H4 (cell line): Measurements from ENCODE around the gene PEAR1. TPM values are rescaled to one million over a fixed set of nuclear protein-coding genes. Genes with fewer than 3 reads are reported as not detected.

ENCODE experiments used
- DNase-seq: peaks from one replicate; pipeline ENCODE4 v3.0.0-alpha.2; 2015; ENCODE audit warnings: low spot score
- total RNA-seq: library from RNA; depleted of rRNA; stranded (reverse); fragments of >200 nt; shearing (Covaris generic); gene quantifications from 2 replicates; pipeline ENCODE4 v1.2.3, GENCODE V29; 2014

PEAR1 gene
- total RNA-seq, 1 experiment from 2014 or later, result not detected

DNA sequence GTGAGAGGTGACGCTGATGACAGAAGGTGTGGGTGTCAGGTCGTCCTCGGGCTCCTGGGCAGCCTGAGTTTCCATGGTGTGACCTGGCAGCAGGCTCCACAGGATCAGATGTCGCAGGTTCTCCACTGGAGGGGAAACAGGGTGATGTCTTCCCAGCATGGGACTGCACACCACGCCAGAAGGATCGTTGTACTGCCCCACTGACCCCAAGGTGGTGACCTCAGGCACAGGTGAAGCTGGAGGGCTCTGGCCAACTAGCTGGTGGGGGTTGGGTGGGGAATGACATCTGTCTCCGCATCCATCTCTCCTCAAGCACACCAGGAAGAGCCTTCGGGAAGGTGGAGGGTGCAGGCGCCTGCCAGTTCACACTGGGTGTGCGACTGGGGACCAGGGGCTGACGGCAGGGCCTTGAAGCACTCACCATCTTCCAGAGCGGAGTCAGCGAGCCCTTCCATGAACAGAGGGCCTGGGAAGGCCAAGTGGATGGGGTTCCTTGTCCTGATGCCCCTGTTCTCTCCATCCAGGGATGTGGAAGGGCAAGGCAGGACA is 46.3 kb downstream of the PEAR1 start:
- DNase-seq, result no peak

DNA sequence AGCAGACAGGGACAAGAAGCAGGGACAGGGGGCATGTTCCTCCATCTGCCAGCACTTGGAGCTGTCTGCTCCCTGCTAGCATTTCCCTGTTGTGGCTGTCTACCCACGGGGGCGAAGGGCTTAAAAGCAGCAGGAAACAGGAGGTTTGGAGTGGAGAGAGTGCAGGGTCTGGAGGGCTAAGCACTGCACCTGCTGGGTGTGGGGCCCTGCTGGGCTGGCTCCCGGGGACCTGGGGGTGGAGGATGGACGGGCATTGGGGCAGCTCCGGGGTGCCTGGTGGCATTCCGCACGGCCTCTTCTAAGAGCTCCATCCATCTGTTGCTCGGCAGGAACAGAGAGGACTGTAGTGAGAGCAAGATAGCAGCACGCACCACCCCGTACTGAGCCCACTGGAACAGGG is 48.2 kb downstream of the PEAR1 start:
- no peak for DNase-seq

DNA sequence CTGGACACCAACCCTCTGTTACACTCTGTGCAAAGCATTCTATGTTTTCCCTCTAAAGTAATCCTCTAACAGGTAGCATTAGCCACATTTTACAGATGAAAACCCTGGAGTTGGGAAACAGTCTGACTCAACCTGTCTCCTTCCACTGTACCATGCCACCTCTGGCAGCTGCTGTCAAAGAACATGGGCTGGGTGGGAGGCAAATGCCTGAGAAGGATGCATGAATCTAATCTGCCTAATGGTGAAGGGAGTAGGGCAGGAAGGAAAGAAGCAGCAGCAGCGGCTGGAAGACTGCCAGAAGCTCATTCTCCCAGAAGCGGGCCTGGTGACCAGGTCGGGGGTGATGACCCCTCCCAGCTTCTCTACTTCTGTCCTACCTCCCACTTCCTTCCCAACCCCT is 48.7 kb downstream of the PEAR1 start:
- no peak for DNase-seq

DNA sequence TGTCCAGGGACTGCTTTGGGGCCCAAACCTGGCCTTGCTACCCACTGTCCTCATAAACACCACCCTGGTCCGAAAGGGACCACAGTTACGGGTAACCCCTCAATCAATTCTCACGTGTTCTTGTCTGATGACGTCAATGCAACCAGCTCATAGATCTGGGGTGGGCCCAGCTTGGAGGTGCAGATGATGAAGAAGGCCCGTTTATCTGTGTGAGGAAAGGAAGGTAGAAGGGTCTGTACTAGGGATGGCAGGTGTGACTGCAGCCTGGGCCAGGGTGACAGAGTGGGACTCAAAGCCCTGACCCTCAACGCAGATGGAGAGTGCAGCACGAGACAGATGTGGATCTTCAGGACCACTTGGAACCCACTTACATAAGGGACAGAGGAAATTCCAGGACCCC is 49.1 kb downstream of the PEAR1 start:
- no peak for DNase-seq

DNA sequence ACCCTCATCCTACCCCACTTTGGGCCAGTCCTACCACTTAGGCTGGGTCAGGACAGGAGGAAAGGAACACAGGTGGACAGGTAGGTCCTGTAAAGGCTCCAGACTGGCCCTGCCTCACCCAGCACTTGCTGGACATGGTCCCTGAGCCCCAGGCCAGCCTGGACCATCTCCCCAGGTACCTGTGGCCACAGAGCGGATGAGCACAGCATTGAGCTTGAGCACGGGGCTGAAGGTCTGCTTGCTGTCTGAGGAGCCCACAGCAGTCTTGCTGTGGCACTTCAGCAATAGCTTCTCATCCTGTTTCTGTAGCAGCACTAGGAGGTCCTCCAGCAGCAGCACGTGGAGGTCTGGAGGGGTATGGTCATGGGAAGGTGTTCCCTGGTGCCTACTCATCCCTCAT is 50.2 kb downstream of the PEAR1 start:
- DNase-seq, result no peak

DNA sequence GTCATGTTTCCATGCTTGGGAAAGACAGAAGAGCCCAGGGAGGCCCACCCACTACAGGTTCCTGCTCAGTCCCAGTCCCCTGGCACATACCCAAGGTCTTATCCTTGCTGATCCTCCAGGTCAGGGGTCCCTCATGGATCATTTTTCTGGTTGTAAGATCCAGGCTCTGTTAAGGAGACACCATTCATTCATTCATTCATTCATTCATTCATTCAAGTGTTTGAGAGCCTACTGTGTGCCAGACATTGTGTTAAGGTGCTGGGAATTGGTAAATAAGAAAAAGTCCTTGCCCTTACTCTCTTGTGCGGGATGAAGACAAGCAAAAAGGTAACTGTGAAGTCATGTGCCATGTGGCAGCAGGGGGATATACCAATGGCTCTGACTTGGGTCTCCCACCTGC is 50.8 kb downstream of the PEAR1 start:
- DNase-seq, result no peak

DNA sequence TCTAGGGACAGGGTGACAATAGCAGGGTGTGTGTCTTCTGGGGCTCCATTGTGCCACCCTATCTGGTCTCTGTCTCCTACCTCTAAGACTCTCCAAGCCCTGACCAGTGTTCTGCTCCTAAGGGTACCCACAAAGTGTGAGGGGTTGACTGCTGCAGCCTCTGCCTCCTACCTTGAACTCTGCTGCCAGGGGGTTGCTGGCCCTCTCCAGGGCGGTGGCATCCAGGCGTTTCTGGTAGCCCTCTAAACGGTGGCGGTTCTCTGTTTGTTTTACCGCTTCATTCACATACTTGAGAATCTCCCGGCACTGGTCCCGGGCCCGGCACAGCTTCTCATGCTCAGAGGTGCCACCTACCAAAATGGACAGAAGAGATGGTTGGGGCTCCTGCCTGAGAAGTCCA is 51.3 kb downstream of the PEAR1 start:
- DNase-seq, result no peak

DNA sequence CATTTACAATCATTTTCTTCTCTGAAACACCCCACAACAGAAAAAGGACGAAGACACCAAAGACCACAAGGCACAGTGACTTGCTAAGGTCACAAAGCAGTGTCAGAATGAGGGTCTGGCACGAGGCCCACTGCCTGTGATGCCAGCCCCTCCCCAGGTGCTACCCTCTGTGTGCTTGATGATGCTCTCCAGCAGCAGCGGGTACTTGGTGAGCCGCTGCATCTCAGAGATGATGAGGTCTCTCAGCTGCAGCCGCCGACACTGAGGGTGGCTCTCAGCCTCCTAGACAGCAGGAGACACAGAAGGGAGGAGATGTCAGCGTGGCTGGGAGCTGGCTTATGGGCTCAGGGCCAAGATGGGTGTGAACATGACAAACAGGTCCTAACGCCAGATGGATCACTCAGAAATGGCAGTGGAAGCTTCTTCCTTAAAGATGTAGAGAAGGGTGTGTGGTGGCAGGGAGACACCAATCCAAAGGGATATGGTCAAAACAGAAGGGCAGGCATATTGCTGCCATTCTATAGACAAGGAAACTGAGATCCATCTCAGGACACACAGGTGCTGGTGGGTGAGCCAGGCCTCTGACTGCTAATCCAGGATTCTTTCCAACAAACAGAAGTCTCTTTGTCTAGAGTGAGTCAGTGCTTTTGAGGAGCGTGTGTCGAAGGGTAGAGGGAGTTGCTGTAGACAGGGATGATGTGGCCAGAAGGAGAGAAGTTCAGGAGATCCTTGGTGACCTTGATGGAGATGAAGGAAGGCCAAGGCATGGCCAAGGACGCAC is 52.6 kb downstream of the PEAR1 start:
- no peak for DNase-seq

DNA sequence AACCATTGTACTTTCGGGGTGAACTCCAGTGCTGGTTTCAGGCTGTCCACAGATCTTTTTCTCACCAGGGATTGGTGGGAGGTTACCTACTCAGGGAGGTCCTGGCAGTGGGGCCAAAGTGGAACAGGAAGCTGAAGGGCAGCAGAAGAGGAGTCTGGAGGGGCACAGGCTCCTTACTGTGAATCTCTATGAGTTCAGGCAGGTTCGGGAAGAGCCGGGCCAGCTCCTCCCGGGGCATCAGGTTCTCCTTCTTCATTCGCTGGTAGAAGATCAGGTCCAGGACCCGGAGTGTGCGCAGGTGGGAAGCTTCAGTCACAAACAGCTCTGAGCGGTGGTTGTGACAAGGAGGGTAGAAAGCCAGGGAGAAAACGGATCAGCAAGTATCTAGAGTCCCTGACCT is 53.6 kb downstream of the PEAR1 start:
- no peak for DNase-seq

DNA sequence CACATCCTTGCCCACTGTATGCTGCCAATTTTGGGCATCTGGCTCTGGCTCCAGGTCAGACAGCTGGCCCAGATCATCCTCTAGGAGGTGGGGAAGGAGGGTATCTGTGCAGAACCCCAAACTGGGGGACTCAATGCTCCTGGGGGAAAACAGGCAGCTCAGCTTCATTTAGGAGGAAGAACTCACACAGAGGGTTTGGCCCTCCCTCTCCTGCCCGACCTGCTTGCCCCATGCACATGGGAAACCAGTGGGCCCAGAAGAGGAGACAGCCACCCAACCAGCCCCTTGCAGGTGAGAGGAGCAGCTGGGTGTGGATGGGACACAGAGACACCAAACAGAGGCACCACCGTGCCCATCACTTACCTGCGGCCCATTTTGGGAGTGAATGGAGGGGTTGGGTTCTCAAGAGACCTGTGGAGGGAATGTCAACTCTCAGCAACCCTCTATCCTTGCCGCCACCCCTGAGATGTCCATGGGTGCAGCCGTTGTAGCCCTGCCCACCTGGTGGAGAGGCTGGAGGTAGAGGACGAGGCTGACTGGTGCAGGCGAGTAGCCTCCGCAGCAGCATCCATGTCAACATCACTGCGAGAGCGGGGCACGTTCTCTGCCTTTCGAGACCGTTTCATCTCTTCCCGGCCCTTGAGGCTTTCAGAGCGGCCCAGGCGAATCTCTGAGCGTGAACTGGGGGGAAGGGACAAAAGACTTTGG is 54.5 kb downstream of the PEAR1 start:
- DNase-seq, result no peak

DNA sequence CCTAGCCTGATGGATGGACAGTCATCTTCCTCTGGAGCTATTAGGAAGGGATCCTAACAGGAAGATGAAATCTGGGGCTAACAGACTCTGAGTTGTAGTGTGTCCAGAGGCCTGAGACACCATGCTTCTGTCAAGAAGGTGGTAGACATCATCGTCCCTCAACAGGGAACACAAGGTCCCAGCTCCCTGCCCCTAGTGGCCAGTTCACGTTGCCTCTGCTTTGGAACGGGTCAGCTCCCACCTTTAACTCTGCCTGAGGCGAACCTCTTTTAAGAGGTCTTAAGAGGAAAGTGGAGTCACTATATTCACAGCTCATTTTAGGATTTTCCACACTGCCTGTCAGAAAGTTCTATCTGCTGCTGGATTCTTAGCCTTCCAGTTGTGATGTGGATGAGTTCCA is 55.2 kb downstream of the PEAR1 start:
- DNase-seq, result no peak

DNA sequence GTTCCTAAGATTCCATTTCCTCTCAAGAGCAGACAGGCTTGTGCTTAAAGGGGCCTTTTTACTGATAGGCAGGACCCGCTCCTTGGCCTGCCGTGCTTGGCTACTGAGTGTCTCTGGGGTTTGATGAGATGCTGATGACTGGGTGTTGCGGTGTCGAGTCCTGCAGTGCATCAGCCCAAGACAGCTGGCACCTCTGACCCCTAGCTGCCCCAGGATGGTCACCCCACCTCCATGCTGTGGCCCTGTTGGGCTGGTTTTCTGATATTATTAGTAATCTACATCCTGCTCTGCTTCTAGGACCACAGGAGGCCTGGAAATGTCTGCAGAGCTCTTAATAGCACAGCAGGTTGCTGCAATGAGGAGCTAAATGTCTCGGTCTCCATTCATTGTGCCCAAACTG is 55.6 kb downstream of the PEAR1 start:
- DNase-seq, result no peak

DNA sequence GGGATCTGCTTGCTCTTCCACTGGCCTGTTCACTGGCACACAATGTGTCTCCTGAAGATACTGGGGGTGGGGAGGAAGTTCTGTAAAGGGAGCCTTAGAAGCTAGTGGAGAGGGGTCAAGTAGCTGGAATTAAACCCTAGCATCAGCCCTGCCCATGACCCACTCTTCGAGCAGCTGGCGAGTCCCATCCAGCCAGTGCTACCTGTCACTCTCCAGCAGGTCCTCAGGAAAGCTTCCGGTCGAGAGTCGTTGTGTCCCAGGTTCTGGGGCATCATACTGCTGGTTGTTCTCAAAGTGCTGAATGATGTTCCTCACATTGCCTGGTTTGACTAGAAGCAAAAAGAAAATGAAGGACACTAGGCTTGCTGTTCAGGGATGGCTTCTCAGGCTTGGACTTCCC is 57.9 kb downstream of the PEAR1 start:
- DNase-seq, result no peak

DNA sequence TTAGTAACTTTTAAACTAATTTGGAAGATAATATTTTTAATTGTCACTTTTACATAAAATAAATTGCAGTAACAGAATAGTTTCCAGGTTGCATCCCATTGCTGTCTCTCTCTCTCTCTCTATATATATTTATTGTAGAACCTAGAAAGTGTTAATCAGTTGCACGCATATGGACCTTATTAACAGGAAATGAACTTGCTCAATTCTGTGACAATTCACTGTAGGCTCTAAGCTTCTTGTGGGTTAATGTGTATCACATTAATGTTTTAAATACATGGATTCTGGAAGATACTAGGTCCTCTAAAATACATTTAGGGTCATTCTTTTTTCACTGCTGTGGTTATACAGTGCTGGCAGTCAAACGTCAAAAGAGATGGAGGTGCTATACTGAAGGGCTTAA is 60.1 kb downstream of the PEAR1 start:
- DNase-seq, result no peak

DNA sequence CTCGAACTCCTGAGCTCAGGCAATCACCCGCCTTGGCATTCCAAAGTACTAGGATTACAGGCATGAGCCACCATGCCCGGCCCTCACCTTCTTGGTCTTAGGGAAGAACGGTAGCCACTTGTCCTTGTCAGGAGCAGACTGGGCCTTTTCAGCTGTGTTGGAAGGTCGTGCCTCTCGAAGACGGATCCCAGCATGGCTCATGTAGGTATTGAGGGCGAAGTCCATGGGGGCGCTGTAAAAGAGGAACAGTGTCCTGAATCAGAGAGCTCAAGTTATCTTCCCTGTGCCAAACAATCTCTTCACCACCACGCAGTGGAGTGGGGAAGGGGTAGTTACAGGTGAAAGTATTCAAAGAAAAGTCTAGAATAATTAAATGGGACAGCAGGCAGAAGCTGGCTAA is 62.8 kb downstream of the PEAR1 start:
- no peak for DNase-seq

DNA sequence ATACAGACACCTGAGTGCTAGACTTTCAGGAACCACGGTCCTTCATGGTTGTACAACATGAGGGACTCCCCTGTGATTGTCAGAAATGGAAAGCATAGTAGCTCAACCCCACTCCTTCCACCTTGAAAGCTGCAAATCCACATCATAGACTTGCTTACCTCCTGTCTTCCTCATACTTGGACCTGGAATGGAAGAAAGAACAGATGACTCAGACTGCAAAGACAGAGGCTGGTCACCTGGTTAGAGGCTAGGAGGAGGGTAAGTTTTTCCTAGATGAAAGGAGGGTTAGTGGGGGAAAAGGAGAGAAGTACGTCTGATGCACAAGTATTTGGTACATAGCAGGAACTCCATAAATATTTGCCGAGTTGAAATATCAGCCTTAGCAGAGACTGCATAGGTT is 64.1 kb downstream of the PEAR1 start:
- DNase-seq, result no peak

DNA sequence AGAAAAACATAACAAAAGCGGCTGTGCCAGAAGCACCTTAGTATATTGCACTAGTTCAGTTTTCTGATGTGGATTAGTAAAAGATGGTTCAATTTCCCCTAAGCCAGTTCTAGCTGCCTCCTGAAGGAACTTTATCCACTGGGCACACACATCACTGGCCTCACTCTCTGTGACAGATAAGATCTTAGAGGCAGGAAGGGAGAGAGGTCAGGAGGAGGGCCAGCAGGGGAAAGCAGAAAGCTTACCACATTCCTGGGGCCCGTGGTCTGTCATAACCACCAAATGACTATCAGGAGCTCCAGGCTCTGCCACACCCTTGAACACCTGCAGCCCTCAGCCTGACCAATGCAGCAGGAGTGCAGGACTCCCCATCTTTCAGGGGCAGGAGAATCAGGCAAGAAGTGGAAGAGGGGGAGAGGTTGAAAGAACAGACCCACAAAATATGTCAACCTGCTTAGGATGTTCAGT is 64.8 kb downstream of the PEAR1 start:
- DNase-seq, result no peak

DNA sequence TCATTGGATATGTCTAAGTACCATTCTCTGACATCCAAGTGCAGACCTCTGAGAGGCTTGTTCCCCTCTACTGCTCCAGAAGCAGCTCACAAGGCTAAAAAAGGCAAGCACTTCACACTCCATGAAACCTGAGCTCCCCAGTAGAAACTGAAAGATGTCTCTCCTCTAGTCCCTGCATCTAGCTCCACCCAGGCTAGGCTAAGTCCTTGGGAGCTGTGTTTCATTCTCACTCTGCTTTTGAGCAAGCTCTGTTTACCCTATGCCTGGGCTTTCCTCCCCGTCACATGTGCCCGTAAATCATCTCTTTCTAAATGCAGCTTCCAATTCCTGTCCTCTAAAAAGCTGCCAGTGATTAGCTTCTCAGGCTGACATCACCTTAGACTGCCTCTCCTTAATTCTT is 65.9 kb downstream of the PEAR1 start:
- DNase-seq, result no peak

DNA sequence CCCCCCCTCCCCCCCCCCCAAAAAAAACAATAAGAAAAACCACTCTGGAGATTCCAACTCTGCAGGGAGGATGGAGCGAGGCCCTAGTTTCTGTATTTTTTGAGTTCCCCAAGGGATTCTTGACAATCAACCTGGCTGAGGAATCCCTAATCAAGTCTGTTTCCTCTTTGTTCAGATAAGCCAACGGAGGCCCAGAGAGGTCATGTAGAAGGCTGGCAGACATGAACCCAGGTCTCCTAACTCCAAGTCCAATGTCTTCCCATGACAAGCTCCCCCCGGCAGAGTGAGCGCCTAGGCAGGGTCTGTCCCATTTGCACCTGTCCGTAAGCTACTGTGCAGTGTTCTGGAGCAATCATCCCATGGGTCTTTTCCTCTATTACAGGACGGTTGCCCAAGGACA is 66.4 kb downstream of the PEAR1 start:
- DNase-seq, result no peak

DNA sequence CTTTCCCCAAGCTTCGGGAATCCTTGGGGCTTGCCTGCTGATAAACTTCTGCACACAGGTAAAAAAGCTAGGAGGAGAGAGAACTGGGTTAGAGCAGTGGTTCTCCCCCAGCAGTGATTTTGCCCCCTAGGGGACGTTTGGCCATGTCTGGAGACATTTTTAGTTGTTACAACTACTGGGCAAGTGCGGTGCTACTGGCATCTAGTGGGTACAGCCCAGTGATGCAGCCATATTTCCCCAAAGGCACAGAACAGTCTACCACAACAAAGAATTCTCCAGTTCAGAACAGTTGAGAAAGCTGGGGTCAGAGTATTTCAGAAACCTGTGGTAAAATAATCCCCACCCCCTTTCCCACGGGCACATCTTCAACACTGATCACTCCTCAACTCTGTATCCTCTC is 68.2 kb downstream of the PEAR1 start:
- DNase-seq, result peak; percentile 18

DNA sequence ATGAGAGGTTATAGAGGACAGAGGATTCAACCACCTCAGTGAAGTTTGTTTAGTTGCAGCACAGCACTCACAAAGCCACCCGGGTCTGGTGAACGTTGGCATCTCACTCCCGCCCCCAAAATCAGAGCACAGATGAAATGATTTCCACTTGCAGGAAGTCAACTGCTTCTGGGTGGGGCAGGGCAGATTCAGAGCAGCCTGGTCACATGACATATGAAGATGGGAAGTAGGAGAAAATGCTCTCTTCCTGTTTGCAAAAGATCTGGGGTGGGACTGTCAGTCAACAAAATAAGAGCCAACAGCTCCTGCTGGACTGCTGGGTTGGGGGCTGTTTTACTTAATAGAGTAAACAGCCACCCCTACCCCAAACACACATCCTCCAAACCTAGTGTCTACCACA is 70.1 kb downstream of the PEAR1 start:
- DNase-seq, result no peak

DNA sequence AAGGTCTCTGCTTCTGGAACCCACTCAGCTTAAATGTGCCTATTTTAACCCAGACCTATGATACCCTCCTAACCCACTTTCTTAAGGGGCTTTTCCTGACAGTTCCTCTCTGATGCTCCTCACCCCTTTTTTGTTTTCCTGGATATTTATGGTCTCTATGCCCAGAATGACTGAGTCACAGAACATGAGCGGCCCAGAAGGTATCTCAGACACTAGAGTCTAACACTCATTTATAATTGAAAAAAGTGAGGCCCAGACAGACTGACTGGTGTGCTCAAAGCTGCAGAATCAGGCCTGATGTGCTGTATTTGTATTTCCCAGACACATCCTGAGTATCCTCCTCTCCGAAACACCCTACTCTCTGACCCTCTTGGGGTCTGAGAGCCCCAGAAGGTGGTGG is 70.9 kb downstream of the PEAR1 start:
- no peak for DNase-seq
